ENCODE results near the gene RABGAP1. TPM values are rescaled to one million over a fixed set of nuclear protein-coding genes. Genes with fewer than 3 reads are reported as not detected.

RABGAP1 gene
- total RNA-seq, 2 experiments from 2014 or later, result 19.8 to 22.0 TPM

GRCh38 chr9:123108976-123109375, 168.2 kb downstream of the RABGAP1 start:
- TF ChIP-seq, protein P1, sequence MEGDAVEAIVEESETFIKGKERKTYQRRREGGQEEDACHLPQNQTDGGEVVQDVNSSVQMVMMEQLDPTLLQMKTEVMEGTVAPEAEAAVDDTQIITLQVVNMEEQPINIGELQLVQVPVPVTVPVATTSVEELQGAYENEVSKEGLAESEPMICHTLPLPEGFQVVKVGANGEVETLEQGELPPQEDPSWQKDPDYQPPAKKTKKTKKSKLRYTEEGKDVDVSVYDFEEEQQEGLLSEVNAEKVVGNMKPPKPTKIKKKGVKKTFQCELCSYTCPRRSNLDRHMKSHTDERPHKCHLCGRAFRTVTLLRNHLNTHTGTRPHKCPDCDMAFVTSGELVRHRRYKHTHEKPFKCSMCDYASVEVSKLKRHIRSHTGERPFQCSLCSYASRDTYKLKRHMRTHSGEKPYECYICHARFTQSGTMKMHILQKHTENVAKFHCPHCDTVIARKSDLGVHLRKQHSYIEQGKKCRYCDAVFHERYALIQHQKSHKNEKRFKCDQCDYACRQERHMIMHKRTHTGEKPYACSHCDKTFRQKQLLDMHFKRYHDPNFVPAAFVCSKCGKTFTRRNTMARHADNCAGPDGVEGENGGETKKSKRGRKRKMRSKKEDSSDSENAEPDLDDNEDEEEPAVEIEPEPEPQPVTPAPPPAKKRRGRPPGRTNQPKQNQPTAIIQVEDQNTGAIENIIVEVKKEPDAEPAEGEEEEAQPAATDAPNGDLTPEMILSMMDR (IDR thresholded peaks at IDR 0.05), result no peak
- Mint-ChIP-seq H3K4me3 (no peak overlapping the region), H3K36me3 (ENCODE audit: low read depth) (no peaks in the 10 kb centered on the region), H3K27ac (peak overlapping the region; percentile 25), H3K27me3 (no peaks in the 10 kb centered on the region), H3K9me3 (no peaks in the 10 kb centered on the region), H3K4me1 (ENCODE audit: low read depth) (peaks cover 10% of the 10 kb centered on the region)
- POLR2A ChIA-PET, result no interaction called here
- CTCF ChIA-PET, result no interaction called here
- intact Hi-C loops (cut with micrococcal nuclease), result no loop called here
- DNase-seq (no peak), ATAC-seq (no peak)

GRCh38 chr9:123109540-123110279, 168.9 kb downstream of the RABGAP1 start:
- ChIA-PET CTCF (interaction anchor here (1.4 kb wide), 1 partner anchor 240 kb away, joined by 5 read pairs; no protein-coding TSS in a partner anchor), POLR2A (no interaction called here)
- ATAC-seq (no peak), DNase-seq (no peak)
- Mint-ChIP-seq H3K27ac (peak overlapping the region; percentile 25), H3K4me1 (ENCODE audit: low read depth) (peaks cover 10% of the 10 kb centered on the region), H3K4me3 (no peak overlapping the region), H3K9me3 (no peaks in the 10 kb centered on the region), H3K36me3 (ENCODE audit: low read depth) (no peaks in the 10 kb centered on the region), H3K27me3 (no peaks in the 10 kb centered on the region)
- TF ChIP-seq, protein P1 (IDR thresholded peaks at IDR 0.05), result no peak
- intact Hi-C loops (cut with micrococcal nuclease), result no loop called here

DNA sequence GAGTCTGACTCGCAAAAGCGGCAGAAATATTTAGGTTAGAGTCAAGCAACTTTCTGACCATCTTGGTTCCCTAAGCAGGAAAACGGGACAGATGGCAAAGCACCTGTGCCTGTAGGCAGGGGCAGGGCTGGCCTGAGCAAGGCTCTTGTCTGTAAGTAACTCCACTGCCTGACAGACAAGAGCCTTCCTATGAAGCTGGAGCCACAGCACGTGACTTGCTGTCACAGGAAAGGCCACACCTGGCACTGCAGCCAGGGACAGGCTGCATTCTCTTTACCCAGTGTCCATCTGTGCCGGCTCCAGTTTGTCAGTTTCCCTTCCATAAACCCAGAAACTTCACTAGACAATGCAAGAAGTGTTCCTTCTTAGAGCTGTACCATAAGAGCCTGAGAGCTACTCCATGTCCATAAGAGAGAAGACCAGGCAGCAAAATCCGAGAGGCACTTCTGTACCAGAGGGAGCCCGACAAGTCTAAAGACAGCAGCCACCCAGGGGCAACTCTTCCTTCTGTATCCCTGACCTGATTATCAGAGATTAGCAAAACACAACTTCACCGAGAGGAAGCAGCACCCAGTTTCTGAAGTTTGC, 170.7 kb downstream of the RABGAP1 start:
- Mint-ChIP-seq H3K36me3 (ENCODE audit: low read depth) (no peaks in the 10 kb centered on the region), H3K4me3 (no peak overlapping the region), H3K4me1 (ENCODE audit: low read depth) (peaks cover 10% of the 10 kb centered on the region), H3K27ac (peak overlapping the region; percentile 58), H3K9me3 (no peaks in the 10 kb centered on the region), H3K27me3 (no peaks in the 10 kb centered on the region)
- ATAC-seq (no peak), DNase-seq (no peak)
- TF ChIP-seq, protein P1 (IDR thresholded peaks at IDR 0.05), result no peak
- intact Hi-C loops (cut with micrococcal nuclease), result no loop called here
- ChIA-PET POLR2A (interaction anchor here (1.3 kb wide), 1 partner anchor 12 kb away, joined by 4 read pairs; no protein-coding TSS in a partner anchor), CTCF (interaction anchor here (1.4 kb wide), 1 partner anchor 238 kb away, joined by 5 read pairs; no protein-coding TSS in a partner anchor)

DNA sequence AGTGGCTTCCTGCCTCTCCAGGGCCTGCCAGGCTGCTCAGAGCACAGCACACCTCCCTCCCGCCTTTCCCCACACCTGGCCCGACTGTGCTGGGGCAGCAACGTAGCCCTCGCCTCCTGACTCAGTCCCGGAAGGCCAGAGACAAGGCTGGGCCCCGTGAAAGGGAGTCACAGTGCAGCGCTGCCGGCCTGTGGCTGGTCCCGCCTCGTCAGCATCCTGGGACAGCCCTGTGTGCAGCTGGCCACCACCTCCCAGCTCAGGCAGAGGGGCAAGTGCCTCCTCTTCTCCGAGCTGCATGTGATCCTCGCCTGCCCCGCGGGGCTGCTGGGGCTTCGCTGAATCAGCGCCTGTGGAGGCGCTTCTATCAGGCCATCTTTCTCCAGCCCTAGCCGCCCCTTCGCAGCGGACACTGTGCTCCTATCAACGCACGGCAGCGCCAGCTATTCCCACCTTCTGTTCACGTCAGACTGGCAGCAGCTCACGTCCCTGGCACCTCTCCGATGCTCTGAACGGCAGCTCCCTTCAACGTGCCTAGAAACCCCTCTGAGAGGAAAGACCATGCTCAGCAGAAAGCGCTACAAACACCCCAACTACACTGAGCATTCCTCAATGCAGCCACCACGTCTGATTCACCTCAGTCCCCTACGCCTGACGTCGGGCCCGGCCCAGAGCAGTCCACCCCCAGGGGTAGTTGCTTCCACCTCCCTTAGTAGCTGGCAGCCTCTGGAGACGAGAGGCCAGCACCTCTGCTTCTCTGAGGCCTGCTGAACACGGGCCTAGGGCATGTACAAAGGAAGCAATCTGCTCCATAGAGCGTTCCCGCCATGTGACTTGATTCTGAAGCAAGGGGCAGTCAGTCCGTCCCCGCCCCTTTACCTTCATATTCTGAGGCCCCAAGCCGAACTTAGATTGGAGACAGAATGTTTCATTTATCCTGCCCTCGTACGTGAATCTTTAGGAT, 171.5 kb downstream of the RABGAP1 start:
- intact Hi-C loops (cut with micrococcal nuclease), result no loop called here
- ChIA-PET POLR2A (interaction anchor here (1.3 kb wide), 1 partner anchor 13 kb away, joined by 4 read pairs; no protein-coding TSS in a partner anchor), CTCF (interaction anchor here (0.8 to 1.1 kb wide), 2 partner anchors 113 to 238 kb away, joined by 3 read pairs; no protein-coding TSS in a partner anchor)
- H3K4me1 Mint-ChIP-seq (ENCODE audit: low read depth), result peaks cover 10% of the 10 kb centered on the region
- H3K9me3 Mint-ChIP-seq, result no peaks in the 10 kb centered on the region
- H3K36me3 Mint-ChIP-seq (ENCODE audit: low read depth), result no peaks in the 10 kb centered on the region
- ATAC-seq (peak; percentile 76), DNase-seq (peak; percentile 21)
- no peaks in the 10 kb centered on the region for H3K27me3 Mint-ChIP-seq
- H3K4me3 Mint-ChIP-seq, result no peak overlapping the region
- TF ChIP-seq, protein P1 (IDR thresholded peaks at IDR 0.05), result no peak
- H3K27ac Mint-ChIP-seq, result no peak overlapping the region
